ENCODE data around the gene PRDM11. TPM values are rescaled to one million over a fixed set of nuclear protein-coding genes. Genes with fewer than 3 reads are reported as not detected.

The PRDM11 gene
- total and polyA plus RNA-seq, 9 donors = 17.3 to 27.1 (median 21.6) TPM

DNA sequence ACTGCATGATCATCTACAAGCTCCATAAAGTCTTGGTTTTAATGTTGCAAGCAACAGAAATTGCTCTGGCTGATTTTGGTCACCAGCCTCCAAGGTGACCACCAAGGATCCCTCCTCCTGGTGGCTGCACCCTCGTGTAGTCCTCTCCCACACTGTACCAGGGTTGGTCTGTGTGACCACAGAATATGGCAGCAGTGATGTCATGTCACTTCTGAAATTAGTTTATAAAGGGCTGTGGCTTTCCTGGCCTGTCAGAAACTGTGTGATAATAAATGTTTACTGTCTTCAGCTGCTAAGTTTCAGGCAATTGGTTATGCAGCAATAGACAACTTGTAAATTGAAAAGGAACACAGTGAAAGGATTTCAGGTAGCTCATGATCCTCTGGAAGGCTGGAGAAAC lies 5.3 kb upstream of the PRDM11 start:
- no peaks in the 10 kb centered on the region for H3K9me3 ChIP-seq (replicated peaks; ENCODE audit: control insufficient read depth, low read depth, low read length)
- H3K27me3 ChIP-seq (ENCODE audit: control insufficient read depth, insufficient read depth, low read length) = peaks cover 14% of the 10 kb centered on the region
- no CpG with 5 or more reads among the region's 1 CpG for WGBS (ENCODE audit: insufficient coverage)
- no peak overlapping the region for H3K4me3 ChIP-seq (ENCODE audit: low read length)
- peaks cover 17% of the 10 kb centered on the region for H3K4me1 ChIP-seq (ENCODE audit: control insufficient read depth, insufficient read depth, low read length)
- no peak overlapping the region for H3K27ac ChIP-seq (ENCODE audit: low read length)
- no peak for DNase-seq
- no peaks in the 10 kb centered on the region for H3K36me3 ChIP-seq (ENCODE audit: control insufficient read depth, insufficient read depth, low read length)

DNA sequence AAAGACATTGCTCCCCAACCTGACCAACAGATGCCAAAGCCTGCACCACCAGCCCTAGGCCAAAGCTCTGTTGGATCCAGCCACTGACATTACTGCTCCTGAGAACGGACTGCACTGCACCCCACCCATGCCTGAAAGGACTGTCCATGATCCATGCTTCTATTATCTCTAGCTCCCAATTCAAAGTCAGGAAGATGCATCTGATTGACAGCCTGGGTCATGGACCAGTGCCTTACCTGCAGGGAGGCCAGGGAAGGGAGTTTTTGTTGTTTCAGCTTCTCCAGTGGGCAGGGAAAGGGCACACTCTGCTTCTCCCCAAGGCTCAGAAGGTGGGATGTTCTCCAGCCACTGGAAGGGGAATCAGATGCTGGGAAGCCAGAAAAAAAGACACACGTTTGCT lies 4.8 kb upstream of the PRDM11 start:
- Histone ChIP-seq H3K4me1 (ENCODE audit: control insufficient read depth, insufficient read depth, low read length) (peaks cover 17% of the 10 kb centered on the region), H3K9me3 (replicated peaks; ENCODE audit: control insufficient read depth, low read depth, low read length) (no peaks in the 10 kb centered on the region), H3K36me3 (ENCODE audit: control insufficient read depth, insufficient read depth, low read length) (no peaks in the 10 kb centered on the region), H3K27me3 (ENCODE audit: control insufficient read depth, insufficient read depth, low read length) (peaks cover 14% of the 10 kb centered on the region), H3K4me3 (ENCODE audit: low read length) (no peak overlapping the region), H3K27ac (ENCODE audit: low read length) (no peak overlapping the region)
- no peak for DNase-seq
- 33% methylated on average over 1 of the region's 2 CpGs for WGBS (ENCODE audit: insufficient coverage)

DNA sequence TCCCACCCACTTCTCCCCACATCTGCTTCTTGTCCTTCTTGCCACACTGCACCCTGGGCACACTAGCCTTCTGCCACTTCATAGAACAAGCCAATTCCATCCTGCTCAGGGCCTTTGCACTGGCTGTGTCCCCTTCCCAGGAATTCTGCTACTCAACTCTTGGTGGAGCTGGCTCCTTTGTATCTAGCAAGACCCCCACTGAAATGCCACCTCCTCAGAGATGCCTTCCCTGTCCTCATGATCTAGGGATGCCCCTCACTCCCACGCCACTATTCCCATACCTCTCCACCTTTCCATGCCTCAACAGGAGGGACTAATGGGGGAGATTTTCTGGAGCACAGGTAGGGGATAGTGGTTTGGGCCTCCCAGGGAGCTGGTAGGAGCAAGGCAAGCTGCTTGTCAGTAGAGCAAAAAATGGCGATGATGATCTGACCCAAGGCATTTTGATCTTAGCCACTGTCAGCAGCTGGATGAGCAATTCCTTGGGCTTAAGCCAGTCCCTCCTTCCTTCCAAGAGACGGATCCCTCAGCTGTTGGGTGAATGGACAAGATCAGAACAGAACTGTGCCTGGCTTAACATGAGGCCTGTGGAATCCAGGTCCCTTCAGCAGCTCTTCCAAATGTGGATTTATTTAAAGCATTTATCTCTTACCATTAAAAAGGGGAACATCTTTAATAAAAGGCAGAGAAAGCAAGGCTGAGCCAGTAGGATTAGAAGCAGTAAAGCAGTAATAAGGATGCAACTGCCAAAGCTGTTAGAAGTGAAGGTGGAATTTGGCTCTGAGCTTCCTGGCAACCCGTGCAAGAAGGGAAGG lies 4.0 kb upstream of the PRDM11 start:
- Histone ChIP-seq H3K27ac (ENCODE audit: low read length) (no peak overlapping the region), H3K4me3 (ENCODE audit: low read length) (no peak overlapping the region), H3K36me3 (ENCODE audit: control insufficient read depth, insufficient read depth, low read length) (no peaks in the 10 kb centered on the region), H3K27me3 (ENCODE audit: control insufficient read depth, insufficient read depth, low read length) (peaks cover 14% of the 10 kb centered on the region), H3K9me3 (replicated peaks; ENCODE audit: control insufficient read depth, low read depth, low read length) (no peaks in the 10 kb centered on the region), H3K4me1 (ENCODE audit: control insufficient read depth, insufficient read depth, low read length) (peaks cover 18% of the 10 kb centered on the region)
- WGBS (ENCODE audit: insufficient coverage) = 14% methylated on average over 2 of the region's 4 CpGs
- DNase-seq = peak; percentile 83

- Histone ChIP-seq H3K4me1 (ENCODE audit: control insufficient read depth, insufficient read depth, low read length) (peaks cover 29% of the 10 kb centered on the region), H3K27me3 (ENCODE audit: control insufficient read depth, insufficient read depth, low read length) (peaks cover 14% of the 10 kb centered on the region), H3K9me3 (replicated peaks; ENCODE audit: control insufficient read depth, low read depth, low read length) (no peaks in the 10 kb centered on the region), H3K36me3 (ENCODE audit: control insufficient read depth, insufficient read depth, low read length) (no peaks in the 10 kb centered on the region), H3K4me3 (ENCODE audit: low read length) (no peak overlapping the region), H3K27ac (ENCODE audit: low read length) (no peak overlapping the region)
- no peak for DNase-seq
- WGBS (ENCODE audit: insufficient coverage) = no CpG with 5 or more reads among the region's 2 CpGs
Observed at GRCh38 chr11:45143494-45143893, 2.9 kb upstream of the PRDM11 start.

- Histone ChIP-seq H3K9me3 (replicated peaks; ENCODE audit: control insufficient read depth, low read depth, low read length) (no peaks in the 10 kb centered on the region), H3K4me1 (ENCODE audit: control insufficient read depth, insufficient read depth, low read length) (peaks cover 33% of the 10 kb centered on the region), H3K36me3 (ENCODE audit: control insufficient read depth, insufficient read depth, low read length) (no peaks in the 10 kb centered on the region), H3K27ac (ENCODE audit: low read length) (no peak overlapping the region), H3K4me3 (ENCODE audit: low read length) (no peak overlapping the region), H3K27me3 (ENCODE audit: control insufficient read depth, insufficient read depth, low read length) (peaks cover 14% of the 10 kb centered on the region)
- no peak for DNase-seq
- 65% methylated on average over 10 of the region's 16 CpGs for WGBS (ENCODE audit: insufficient coverage)
Observed at GRCh38 chr11:45144126-45145082, 2.0 kb upstream of the PRDM11 start.

DNA sequence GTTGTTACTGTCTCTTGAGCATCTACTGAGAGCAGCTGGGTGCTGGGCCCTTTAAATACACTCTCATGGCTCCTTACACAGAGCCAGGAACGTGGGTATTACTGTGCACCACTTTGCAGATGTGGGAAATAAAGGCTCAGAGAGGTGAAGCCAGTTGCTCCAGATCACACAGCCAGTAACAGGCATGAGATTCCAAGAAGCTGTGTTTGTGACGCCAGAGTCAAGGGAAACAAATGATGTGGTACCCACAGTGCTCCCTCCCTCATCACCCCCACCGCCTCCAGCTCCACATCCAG lies 1.4 kb upstream of the PRDM11 start:
- Histone ChIP-seq H3K9me3 (replicated peaks; ENCODE audit: control insufficient read depth, low read depth, low read length) (no peaks in the 10 kb centered on the region), H3K27me3 (ENCODE audit: control insufficient read depth, insufficient read depth, low read length) (peaks cover 14% of the 10 kb centered on the region), H3K4me1 (ENCODE audit: control insufficient read depth, insufficient read depth, low read length) (peaks cover 33% of the 10 kb centered on the region), H3K4me3 (ENCODE audit: low read length) (no peak overlapping the region), H3K36me3 (ENCODE audit: control insufficient read depth, insufficient read depth, low read length) (no peaks in the 10 kb centered on the region), H3K27ac (ENCODE audit: low read length) (no peak overlapping the region)
- WGBS (ENCODE audit: insufficient coverage) = 26% methylated on average over 3 of the region's 3 CpGs
- DNase-seq = no peak

GRCh38 chr11:45145379-45146071 lies 914 bp upstream of the PRDM11 start:
- no peaks in the 10 kb centered on the region for H3K9me3 ChIP-seq (replicated peaks; ENCODE audit: control insufficient read depth, low read depth, low read length)
- H3K27me3 ChIP-seq (ENCODE audit: control insufficient read depth, insufficient read depth, low read length) = peaks cover 11% of the 10 kb centered on the region
- peak overlapping the region; percentile 99 for H3K27ac ChIP-seq (ENCODE audit: low read length)
- WGBS (ENCODE audit: insufficient coverage) = 11% methylated on average over 15 of the region's 23 CpGs
- peaks cover 33% of the 10 kb centered on the region for H3K4me1 ChIP-seq (ENCODE audit: control insufficient read depth, insufficient read depth, low read length)
- DNase-seq = peak; percentile 50
- H3K4me3 ChIP-seq (ENCODE audit: low read length) = peak overlapping the region; percentile 85
- no peaks in the 10 kb centered on the region for H3K36me3 ChIP-seq (ENCODE audit: control insufficient read depth, insufficient read depth, low read length)

DNA sequence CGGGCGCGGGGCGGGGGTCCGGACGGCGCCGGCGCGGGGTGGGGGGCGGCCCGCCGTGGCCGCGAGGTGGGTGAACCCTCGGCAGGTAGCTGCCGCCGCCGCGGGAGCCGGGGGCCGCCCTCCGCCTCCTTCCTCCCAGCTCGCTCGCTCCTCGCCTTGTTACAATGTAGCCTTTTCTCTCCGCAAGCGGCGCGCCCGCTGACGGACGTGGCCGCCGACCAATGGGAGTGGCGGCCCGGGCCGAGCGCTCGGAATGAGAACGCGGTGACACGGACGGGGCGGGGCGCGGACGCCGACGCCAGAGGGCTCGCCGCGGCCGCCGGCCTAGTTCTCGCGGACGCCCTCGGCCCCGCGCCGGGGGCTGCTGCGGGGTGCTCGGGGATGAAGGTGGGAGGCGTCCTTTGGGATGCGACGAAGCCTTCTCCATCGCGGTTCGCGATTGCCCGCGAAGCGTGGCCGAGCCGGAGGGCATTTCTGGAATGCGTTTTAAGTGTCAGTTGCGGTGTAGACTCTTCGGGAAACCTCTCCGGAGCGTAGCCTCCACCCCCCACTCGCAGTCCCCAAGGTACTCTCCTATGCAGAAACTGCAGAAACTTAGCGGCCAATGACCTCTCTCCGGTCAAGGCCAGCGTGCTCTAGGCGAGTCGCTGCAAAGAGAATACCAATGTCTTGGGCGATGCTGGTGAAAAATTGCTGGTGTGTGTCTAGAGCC lies 734 bp downstream of the PRDM11 start:
- H3K36me3 ChIP-seq (ENCODE audit: control insufficient read depth, insufficient read depth, low read length) = no peaks in the 10 kb centered on the region
- peak overlapping the region; percentile 99 for H3K27ac ChIP-seq (ENCODE audit: low read length)
- 0% methylated on average over 57 of the region's 88 CpGs for WGBS (ENCODE audit: insufficient coverage)
- H3K4me1 ChIP-seq (ENCODE audit: control insufficient read depth, insufficient read depth, low read length) = peaks cover 32% of the 10 kb centered on the region
- peaks cover 9% of the 10 kb centered on the region for H3K27me3 ChIP-seq (ENCODE audit: control insufficient read depth, insufficient read depth, low read length)
- peak overlapping the region; percentile 85 for H3K4me3 ChIP-seq (ENCODE audit: low read length)
- DNase-seq = peak; percentile 99
- no peaks in the 10 kb centered on the region for H3K9me3 ChIP-seq (replicated peaks; ENCODE audit: control insufficient read depth, low read depth, low read length)

- Histone ChIP-seq H3K9me3 (replicated peaks; ENCODE audit: control insufficient read depth, low read depth, low read length) (no peaks in the 10 kb centered on the region), H3K27ac (ENCODE audit: low read length) (peak overlapping the region; percentile 90), H3K36me3 (ENCODE audit: control insufficient read depth, insufficient read depth, low read length) (no peaks in the 10 kb centered on the region), H3K4me1 (ENCODE audit: control insufficient read depth, insufficient read depth, low read length) (peaks cover 31% of the 10 kb centered on the region), H3K4me3 (ENCODE audit: low read length) (peak overlapping the region; percentile 85), H3K27me3 (ENCODE audit: control insufficient read depth, insufficient read depth, low read length) (peaks cover 9% of the 10 kb centered on the region)
- 65% methylated on average over 7 of the region's 12 CpGs for WGBS (ENCODE audit: insufficient coverage)
- no peak for DNase-seq
Observed at GRCh38 chr11:45147891-45148675, 1.6 kb downstream of the PRDM11 start.
